ENCODE results near the gene CALD1. TPM values are rescaled to one million over a fixed set of nuclear protein-coding genes. Genes with fewer than 3 reads are reported as not detected.

The CALD1 gene
- total RNA-seq, 1 donor from 2014 or later, result 95.4 TPM

DNA sequence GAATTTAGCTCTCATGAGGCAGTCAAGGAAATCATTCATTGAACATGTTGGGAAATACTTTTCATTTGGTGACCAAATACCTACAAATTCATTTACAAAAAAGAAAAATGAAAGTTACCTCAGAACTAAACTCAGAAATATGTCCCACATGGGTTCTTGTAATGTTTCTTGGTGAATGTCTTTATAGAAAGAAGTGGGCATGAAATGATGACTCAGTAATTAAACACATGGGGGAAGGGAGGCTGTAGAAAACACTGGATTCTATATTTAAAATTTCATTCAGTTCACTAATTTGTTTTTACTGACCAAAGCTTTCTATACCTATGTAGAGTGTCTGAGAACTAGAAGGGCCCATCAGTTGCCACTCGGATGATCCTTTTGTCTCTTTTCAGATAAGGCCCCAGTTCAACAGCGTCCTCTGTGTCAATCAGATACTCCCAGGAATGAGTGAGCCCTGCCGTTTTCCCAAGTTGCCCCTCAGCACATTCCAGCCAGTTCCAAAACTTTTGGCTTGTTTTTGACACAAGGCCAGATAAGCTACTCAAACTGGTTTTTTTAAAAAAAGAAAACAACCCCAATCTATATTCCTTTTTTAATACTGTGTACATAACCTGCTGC lies 157.6 kb downstream of the CALD1 start:
- H3K4me3 Mint-ChIP-seq (ENCODE audit: low read depth), result no peak overlapping the region
- DNase-seq (ENCODE audit: low spot score, unreplicated experiment), result no peak
- H3K36me3 Mint-ChIP-seq (ENCODE audit: insufficient read depth), result peaks cover 29% of the 10 kb centered on the region

DNA sequence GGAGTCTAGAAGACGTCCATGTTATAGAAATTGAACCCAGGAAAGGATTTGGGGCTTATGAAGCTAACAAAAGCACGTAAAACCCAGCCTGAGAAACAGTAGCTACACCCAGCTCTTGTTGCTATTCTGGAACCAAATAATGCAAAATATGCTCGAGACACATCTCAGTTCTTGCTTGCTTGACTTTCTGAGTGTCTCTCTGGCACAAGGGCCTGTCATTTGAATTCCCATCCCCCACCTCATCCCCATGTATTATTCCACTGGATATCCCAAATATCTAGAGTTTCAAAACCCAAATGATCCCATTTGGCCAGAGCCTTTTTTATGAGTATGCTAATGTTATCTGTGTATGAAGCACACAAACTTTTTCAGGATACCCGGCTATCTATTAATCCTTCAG lies 158.7 kb downstream of the CALD1 start:
- Mint-ChIP-seq H3K27ac (peak overlapping the region; percentile 18), H3K4me3 (ENCODE audit: low read depth) (no peak overlapping the region), H3K36me3 (ENCODE audit: insufficient read depth) (peaks cover 20% of the 10 kb centered on the region), H3K9me3 (ENCODE audit: low read depth) (no peaks in the 10 kb centered on the region), H3K4me1 (ENCODE audit: low read depth) (peaks cover 44% of the 10 kb centered on the region), H3K27me3 (no peaks in the 10 kb centered on the region)
- no peak for DNase-seq (ENCODE audit: low spot score, unreplicated experiment)
- TF ChIP-seq, protein P1, sequence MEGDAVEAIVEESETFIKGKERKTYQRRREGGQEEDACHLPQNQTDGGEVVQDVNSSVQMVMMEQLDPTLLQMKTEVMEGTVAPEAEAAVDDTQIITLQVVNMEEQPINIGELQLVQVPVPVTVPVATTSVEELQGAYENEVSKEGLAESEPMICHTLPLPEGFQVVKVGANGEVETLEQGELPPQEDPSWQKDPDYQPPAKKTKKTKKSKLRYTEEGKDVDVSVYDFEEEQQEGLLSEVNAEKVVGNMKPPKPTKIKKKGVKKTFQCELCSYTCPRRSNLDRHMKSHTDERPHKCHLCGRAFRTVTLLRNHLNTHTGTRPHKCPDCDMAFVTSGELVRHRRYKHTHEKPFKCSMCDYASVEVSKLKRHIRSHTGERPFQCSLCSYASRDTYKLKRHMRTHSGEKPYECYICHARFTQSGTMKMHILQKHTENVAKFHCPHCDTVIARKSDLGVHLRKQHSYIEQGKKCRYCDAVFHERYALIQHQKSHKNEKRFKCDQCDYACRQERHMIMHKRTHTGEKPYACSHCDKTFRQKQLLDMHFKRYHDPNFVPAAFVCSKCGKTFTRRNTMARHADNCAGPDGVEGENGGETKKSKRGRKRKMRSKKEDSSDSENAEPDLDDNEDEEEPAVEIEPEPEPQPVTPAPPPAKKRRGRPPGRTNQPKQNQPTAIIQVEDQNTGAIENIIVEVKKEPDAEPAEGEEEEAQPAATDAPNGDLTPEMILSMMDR (IDR thresholded peaks at IDR 0.05; ENCODE audit: unreplicated experiment), result no peak

More for the DNA sequence above, 157.6 kb downstream of the CALD1 start:
- TF ChIP-seq, protein P1 (IDR thresholded peaks at IDR 0.05; ENCODE audit: unreplicated experiment), result no peak
- peak overlapping the region; percentile 17 for H3K27ac Mint-ChIP-seq
- H3K4me1 Mint-ChIP-seq (ENCODE audit: low read depth), result peaks cover 35% of the 10 kb centered on the region
- H3K27me3 Mint-ChIP-seq, result no peaks in the 10 kb centered on the region
- no peaks in the 10 kb centered on the region for H3K9me3 Mint-ChIP-seq (ENCODE audit: low read depth)

DNA sequence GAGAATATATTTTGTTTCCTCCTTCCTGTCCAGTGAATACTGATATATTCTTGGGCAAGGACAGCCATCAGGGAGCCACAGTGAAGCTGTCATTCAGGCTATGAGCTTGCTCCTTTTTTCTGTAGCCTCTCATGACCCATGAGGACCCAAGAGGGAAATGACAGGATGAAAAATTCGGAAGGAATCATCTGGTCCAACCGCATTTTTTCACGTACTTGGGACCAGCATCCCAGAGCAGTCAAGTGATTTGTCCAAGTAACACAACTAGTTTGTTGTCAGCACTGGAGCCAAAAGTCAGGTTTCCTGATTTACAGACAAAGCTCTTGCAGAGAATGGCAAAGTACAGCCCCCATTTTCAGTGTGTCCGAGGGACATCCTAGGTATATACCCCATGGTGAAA lies 159.7 kb downstream of the CALD1 start:
- TF ChIP-seq, protein P1 (IDR thresholded peaks at IDR 0.05; ENCODE audit: unreplicated experiment), result no peak
- Mint-ChIP-seq H3K4me1 (ENCODE audit: low read depth) (peaks cover 48% of the 10 kb centered on the region), H3K4me3 (ENCODE audit: low read depth) (no peak overlapping the region), H3K36me3 (ENCODE audit: insufficient read depth) (peaks cover 20% of the 10 kb centered on the region), H3K27ac (peak overlapping the region; percentile 49), H3K27me3 (no peaks in the 10 kb centered on the region), H3K9me3 (ENCODE audit: low read depth) (no peaks in the 10 kb centered on the region)
- DNase-seq (ENCODE audit: low spot score, unreplicated experiment), result no peak

DNA sequence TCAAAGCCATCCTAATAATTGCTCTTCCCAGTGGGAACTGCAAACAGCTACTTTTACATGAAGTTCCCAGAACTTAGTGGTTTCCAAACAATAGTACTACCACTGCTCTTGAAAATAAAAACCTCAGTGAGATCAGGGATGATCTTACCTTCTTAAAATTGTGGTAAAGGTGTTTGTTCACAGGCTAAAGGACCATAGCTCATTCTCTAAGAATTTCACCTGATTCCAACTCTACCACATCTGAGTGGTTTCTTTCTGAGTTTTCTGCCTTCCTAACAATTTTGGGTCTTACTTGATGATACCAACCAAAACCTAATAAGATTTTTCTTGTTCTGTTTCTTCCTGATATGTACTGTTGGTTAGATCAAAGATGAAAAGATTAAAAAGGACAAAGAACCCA lies 161.3 kb downstream of the CALD1 start:
- no peak overlapping the region for H3K4me3 Mint-ChIP-seq (ENCODE audit: low read depth)
- peak overlapping the region; percentile 86 for H3K27ac Mint-ChIP-seq
- DNase-seq (ENCODE audit: low spot score, unreplicated experiment), result no peak
- peaks cover 53% of the 10 kb centered on the region for H3K4me1 Mint-ChIP-seq (ENCODE audit: low read depth)
- TF ChIP-seq, protein P1 (IDR thresholded peaks at IDR 0.05; ENCODE audit: unreplicated experiment), result no peak
- H3K36me3 Mint-ChIP-seq (ENCODE audit: insufficient read depth), result peaks cover 15% of the 10 kb centered on the region
- H3K27me3 Mint-ChIP-seq, result no peaks in the 10 kb centered on the region
- H3K9me3 Mint-ChIP-seq (ENCODE audit: low read depth), result no peaks in the 10 kb centered on the region

DNA sequence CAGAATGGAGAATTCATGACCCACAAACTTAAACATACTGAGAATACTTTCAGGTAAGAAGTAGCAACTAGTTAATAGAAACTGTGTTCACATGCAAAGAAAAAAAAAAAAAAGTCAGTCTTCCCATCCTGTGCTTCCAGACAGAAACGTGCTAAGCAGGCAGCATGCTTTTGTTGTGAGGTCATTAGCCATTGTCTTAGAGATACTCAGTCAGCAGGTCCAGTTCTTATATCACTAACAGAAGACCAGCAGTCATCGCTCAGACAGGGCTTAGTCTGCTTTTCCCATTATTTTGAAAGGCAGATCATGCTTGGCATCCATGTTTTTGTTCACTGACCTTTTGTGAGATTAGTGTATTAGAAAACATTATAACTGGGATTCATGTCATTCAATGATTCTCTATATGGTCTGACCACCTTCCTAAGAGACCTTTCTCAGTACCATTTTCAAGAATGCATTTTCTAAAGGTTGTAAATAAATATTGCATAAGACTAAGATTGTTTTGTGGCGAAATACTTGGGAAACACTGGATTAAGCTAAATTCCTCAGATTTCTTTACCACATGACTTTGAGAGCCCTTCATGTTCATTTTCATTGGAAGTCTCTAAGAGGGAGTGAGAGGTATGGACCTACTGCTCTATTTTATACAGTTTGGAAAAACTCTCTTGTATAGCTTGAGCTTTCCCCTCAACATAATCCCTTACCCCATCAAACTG lies 161.9 kb downstream of the CALD1 start:
- peak overlapping the region; percentile 86 for H3K27ac Mint-ChIP-seq
- TF ChIP-seq, protein P1 (IDR thresholded peaks at IDR 0.05; ENCODE audit: unreplicated experiment), result no peak
- H3K9me3 Mint-ChIP-seq (ENCODE audit: low read depth), result no peaks in the 10 kb centered on the region
- H3K4me3 Mint-ChIP-seq (ENCODE audit: low read depth), result no peak overlapping the region
- no peaks in the 10 kb centered on the region for H3K27me3 Mint-ChIP-seq
- H3K4me1 Mint-ChIP-seq (ENCODE audit: low read depth), result peaks cover 55% of the 10 kb centered on the region
- DNase-seq (ENCODE audit: low spot score, unreplicated experiment), result no peak
- peaks cover 19% of the 10 kb centered on the region for H3K36me3 Mint-ChIP-seq (ENCODE audit: insufficient read depth)

All from progenitor cell of endocrine pancreas (in vitro differentiated cells).